Measurements from ENCODE around the gene ZIC1.

Gene ZIC1

DNA sequence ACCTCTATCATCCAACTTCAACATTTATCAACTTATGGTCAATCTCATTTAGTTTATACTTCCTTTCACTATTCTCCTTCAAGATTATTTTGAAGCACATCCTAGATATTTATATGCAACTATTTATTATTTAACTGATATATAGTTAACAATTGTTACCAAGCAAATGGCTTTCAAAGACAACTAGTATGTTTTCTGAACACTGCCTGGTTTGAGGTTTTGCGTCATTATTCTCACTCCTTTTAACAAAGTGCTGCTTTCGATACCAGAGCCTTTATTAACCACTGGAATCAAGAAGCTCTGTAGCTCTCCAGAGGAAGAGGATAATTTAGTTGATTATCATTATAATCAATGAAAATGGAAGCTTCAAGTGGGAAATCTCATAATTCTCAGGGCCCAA lies 19.6 kb downstream of the ZIC1 start:
- Mint-ChIP-seq H3K27ac (no peak overlapping the region), H3K27me3 (peaks cover 5% of the 10 kb centered on the region), H3K4me3 (no peak overlapping the region), H3K9me3 (no peaks in the 10 kb centered on the region), H3K36me3 (no peaks in the 10 kb centered on the region), H3K4me1 (no peaks in the 10 kb centered on the region)
- no peak for ATAC-seq

DNA sequence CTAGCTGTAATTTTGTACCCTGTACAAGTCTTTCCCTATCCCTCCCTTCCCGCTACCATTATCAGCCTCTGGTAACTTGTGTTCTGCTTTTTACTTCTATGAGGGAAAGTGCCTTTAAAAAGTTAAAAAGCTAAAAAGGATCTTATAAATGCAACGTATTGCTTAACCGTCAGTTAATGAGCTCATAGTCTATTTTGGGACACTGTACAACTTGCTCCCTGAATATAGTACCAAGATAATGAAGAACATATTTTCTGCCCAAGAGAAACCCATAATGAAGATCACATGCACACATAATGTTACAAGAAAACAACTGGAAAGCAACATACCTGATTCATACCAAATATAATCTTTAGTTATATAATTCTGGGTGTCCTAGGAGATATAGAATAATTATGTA lies 22.6 kb downstream of the ZIC1 start:
- Mint-ChIP-seq H3K27me3 (no peaks in the 10 kb centered on the region), H3K9me3 (no peaks in the 10 kb centered on the region), H3K27ac (no peak overlapping the region), H3K4me1 (no peaks in the 10 kb centered on the region), H3K36me3 (no peaks in the 10 kb centered on the region), H3K4me3 (no peak overlapping the region)
- no peak for ATAC-seq

DNA sequence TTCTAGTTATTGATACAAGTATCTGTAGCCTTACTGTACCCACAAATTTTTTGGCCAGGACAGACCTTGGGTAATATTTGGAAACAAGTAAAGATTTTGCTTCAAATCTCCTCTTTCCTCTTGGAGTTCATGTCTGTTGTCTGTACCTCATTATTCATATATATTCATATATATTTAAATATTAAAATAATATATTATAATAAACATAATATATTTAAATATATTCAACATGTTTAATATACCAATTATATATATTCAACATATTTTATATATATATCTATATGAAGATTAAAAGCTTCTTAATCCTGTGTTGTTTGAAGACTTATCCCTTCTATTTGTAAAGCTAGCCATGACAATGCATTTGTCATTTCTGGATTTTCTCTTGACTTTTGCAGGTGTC lies 38.1 kb downstream of the ZIC1 start:
- Mint-ChIP-seq H3K36me3 (no peaks in the 10 kb centered on the region), H3K9me3 (no peaks in the 10 kb centered on the region), H3K4me3 (no peak overlapping the region), H3K27me3 (no peaks in the 10 kb centered on the region), H3K27ac (no peak overlapping the region), H3K4me1 (no peaks in the 10 kb centered on the region)
- no peak for ATAC-seq

DNA sequence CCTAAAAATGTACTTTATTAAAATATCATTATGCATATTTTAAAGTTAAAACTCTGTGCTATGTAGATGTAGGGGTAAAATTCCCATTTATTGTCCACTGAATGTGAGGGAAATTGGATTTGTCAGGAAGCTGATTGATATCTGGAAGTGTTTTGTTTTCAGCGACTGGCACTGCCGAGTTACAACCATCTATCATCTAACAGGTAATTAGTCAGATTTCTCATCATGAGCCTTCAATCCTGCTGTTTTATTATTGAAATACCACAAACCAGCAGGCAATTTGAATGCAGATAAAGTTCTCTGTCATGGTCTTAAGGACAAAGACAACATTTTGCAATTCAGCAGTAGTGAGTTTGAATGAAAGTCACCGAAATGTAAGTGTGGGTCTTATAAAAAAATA lies 40.5 kb downstream of the ZIC1 start:
- H3K9me3 Mint-ChIP-seq, result no peaks in the 10 kb centered on the region

DNA sequence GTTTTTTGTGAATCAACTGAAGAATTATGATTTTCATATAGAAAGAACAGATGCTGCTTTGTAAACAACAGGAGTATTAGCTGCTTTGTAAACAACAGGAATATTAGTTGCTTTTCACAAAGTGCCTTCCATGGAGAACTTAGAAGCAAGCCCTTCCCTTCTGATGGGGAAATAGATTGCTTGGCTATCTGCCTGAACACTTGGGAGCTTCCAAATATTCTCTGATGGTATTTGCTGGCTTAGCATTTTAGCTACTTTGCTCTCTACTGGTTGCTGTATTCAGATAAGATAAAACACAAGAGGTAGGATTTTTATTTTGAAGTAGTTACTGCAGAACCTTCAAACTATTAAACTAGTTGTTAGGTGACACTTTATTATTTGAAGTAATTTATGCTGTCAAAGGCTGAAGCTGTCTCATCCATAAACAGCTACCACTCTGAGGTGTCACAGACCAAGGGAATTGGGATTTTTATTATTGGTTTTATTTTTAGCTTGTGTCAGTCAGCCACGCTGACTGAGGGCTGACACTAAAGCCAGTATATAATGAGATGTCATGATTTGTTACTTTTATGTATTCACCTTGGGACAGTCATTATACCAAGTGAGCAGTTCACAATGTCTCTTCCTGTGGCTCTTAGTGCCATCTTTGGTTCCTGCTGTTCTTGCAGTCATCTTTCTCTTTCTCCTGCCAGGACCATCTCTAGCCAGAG lies 50.0 kb downstream of the ZIC1 start:
- Mint-ChIP-seq H3K9me3 (peaks cover 6% of the 10 kb centered on the region), H3K27me3 (no peaks in the 10 kb centered on the region), H3K4me3 (no peak overlapping the region), H3K36me3 (no peaks in the 10 kb centered on the region), H3K27ac (no peak overlapping the region), H3K4me1 (no peaks in the 10 kb centered on the region)
- no peak for ATAC-seq

More for the DNA sequence above, 40.5 kb downstream of the ZIC1 start:
- Mint-ChIP-seq H3K4me1 (no peaks in the 10 kb centered on the region), H3K36me3 (no peaks in the 10 kb centered on the region), H3K27ac (no peak overlapping the region), H3K27me3 (no peaks in the 10 kb centered on the region), H3K4me3 (no peak overlapping the region)
- no peak for ATAC-seq

DNA sequence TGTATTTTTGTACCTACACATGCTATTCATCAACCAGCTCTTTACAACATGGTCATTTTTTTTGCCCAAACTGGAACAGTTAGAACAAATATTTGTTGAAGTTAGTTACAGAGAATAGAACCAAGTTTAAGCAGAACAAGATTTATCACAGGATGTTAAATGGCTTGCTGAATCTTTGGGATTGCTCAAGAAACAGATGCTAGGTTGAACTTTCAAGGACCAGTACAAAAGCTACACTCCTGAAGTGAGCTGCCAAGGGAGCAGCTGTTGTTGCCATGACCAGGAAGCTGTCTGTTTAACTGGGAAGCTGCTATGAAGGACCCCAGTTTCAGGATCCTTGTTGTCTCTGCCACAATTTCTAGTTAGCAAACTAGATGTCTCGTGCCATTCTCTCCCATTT lies 53.7 kb downstream of the ZIC1 start:
- no peak for ATAC-seq
- Mint-ChIP-seq H3K4me1 (no peaks in the 10 kb centered on the region), H3K36me3 (no peaks in the 10 kb centered on the region), H3K27me3 (no peaks in the 10 kb centered on the region), H3K27ac (no peak overlapping the region), H3K9me3 (peaks cover 7% of the 10 kb centered on the region), H3K4me3 (no peak overlapping the region)
